HepG2 (cell line): Measurements from ENCODE around the gene MMRN1. TPM values are rescaled to one million over a fixed set of nuclear protein-coding genes. Genes with fewer than 3 reads are reported as not detected.

Experiments used
- ATAC-seq: fragments of 200-7000 bp; cut with Tn5 transposase; 3 replicates; pipeline ENCODE4 v1.9.1; 2020; ENCODE audit warnings: mild to moderate bottlenecking, moderate library complexity
- BruUV-seq: library from RNA; stranded (reverse); fragments of 400-500 nt; replicated peaks from 2 replicates; lab custom pipeline; 2021; lab: Mats Ljungman, UMichigan
- CTCF ChIA-PET: fragments of 300-600 bp; formaldehyde crosslinking; extraction: SDS; loops from one replicate; lab custom pipeline; 2021; ENCODE audit warnings: low total read pairs, inconsistent platforms, low intra/inter-chr PET ratio; lab: Yijun Ruan, JAX
- POLR2A ChIA-PET: fragments of 350-600 bp; sonication (Branson Sonifier 250); formaldehyde crosslinking; loops from one replicate; lab custom pipeline; 2020; ENCODE audit warnings: antibody characterized with exemption, inconsistent platforms; lab: Yijun Ruan, JAX
- DNase-seq: peaks from one replicate; pipeline ENCODE4 v3.0.0-alpha.2; 2015; ENCODE audit warnings: low spot score
- FAIRE-seq: peaks from 3 replicates; lab custom pipeline; 2011; peaks lifted over from hg19 to GRCh38; lab: Jason Lieb, UNC
- H2AFZ ChIP-seq: one replicate; pipeline ENCODE4 v1.6.1; 2011; ENCODE audit warnings: low read length, inconsistent platforms
- H3K27ac ChIP-seq: fragments of 300-600 bp; 3 replicates; pipeline ENCODE4 v1.8.0; 2011; ENCODE audit warnings: mixed run types, mild to moderate bottlenecking, mixed read lengths, low read length, inconsistent platforms; ENCODE audit not compliant: insufficient read depth; ENCODE audit errors: extremely low read length
- H3K27me3 ChIP-seq, 2 experiments: fragments of 200-600 bp in 1 of 2; 2 replicates in 1 of 2; 3 replicates in 1 of 2; pipeline versions ENCODE4 v1.6.0 to v1.8.0; 2011; ENCODE audit warnings: low read length in 2 of 2, mild to moderate bottlenecking in 2 of 2, moderate library complexity in 2 of 2, inconsistent platforms in 1 of 2; ENCODE audit not compliant: insufficient read depth in 2 of 2, control insufficient read depth in 1 of 2
- H3K36me3 ChIP-seq, 2 experiments: fragments of 200-600 bp in 1 of 2; replicated peaks in 1 of 2; 2 replicates in 1 of 2; 3 replicates in 1 of 2; pipeline versions ENCODE4 v1.5.1 to v1.8.0; 2011; ENCODE audit warnings: low read length in 2 of 2, inconsistent platforms in 1 of 2; ENCODE audit not compliant: insufficient read depth in 2 of 2, control insufficient read depth in 1 of 2
- H3K4me1 ChIP-seq: 2 replicates; pipeline ENCODE4 v1.5.1; 2012; ENCODE audit warnings: low read length, inconsistent platforms; ENCODE audit not compliant: insufficient read depth
- H3K4me2 ChIP-seq: 2 replicates; pipeline ENCODE4 v1.6.0; 2011; ENCODE audit warnings: low read depth, low read length, inconsistent platforms
- H3K4me3 ChIP-seq, 3 experiments: fragments of 200-600 bp in 1 of 3; sonication (generic), shearing (Covaris generic) in 1 of 3; replicated peaks in 1 of 3; 2 replicates each; pipeline ENCODE4 v1.5.1; 2011 to 2016; ENCODE audit warnings: low read length in 3 of 3, inconsistent platforms in 2 of 3, low read depth in 2 of 3, mild to moderate bottlenecking in 2 of 3, control low read depth in 1 of 3, mixed read lengths in 1 of 3; ENCODE audit not compliant: insufficient read depth in 1 of 3
- H3K79me2 ChIP-seq: one replicate; pipeline ENCODE4 v1.6.1; 2011; ENCODE audit warnings: low read length, inconsistent platforms; ENCODE audit not compliant: insufficient read depth
- H3K9ac ChIP-seq: 2 replicates; pipeline ENCODE4 v1.6.0; 2011; ENCODE audit warnings: mild to moderate bottlenecking, low read depth, low read length, inconsistent platforms; ENCODE audit not compliant: insufficient read depth
- H3K9me3 ChIP-seq: 2 replicates; pipeline ENCODE4 v1.5.1; 2012; ENCODE audit warnings: mild to moderate bottlenecking, low read length
- H4K20me1 ChIP-seq: 2 replicates; pipeline ENCODE4 v1.6.0; 2011; ENCODE audit warnings: inconsistent platforms, mild to moderate bottlenecking, low read length, moderate library complexity; ENCODE audit not compliant: insufficient read depth
- CCAR2 ChIP-seq: fragments of 200-400 bp; formaldehyde crosslinking; optimal IDR thresholded peaks from 2 replicates; pipeline ENCODE3; 2018; ENCODE audit warnings: low read depth, mild to moderate bottlenecking, low read length, moderate library complexity
- ESRRA ChIP-seq: sonication (generic); formaldehyde crosslinking; IDR thresholded peaks from 2 replicates; pipeline ENCODE4 v1.5.1; 2020; ENCODE audit warnings: mild to moderate bottlenecking, low read depth, missing genetic modification reagents
- FOSL2 ChIP-seq: sonication (generic); formaldehyde crosslinking; IDR thresholded peaks from 2 replicates; pipeline ENCODE4 v1.4.0; 2020; ENCODE audit warnings: missing genetic modification reagents
- KLF12 ChIP-seq: sonication (generic); formaldehyde crosslinking; IDR thresholded peaks from 2 replicates; pipeline ENCODE4 v1.4.0; 2020; ENCODE audit warnings: missing genetic modification reagents, borderline replicate concordance
- KLF6 ChIP-seq: IDR thresholded peaks from 2 replicates; pipeline ENCODE4 v1.8.0; 2016; ENCODE audit warnings: missing biosample characterization, missing genetic modification reagents
- MEIS2 ChIP-seq: sonication (generic); formaldehyde crosslinking; IDR thresholded peaks from 2 replicates; pipeline ENCODE4 v1.9.0; 2021; ENCODE audit warnings: mild to moderate bottlenecking, missing genetic modification reagents
- MLLT10 ChIP-seq: sonication (generic); formaldehyde crosslinking; IDR thresholded peaks from 2 replicates; pipeline ENCODE4 v1.4.0; 2020; ENCODE audit warnings: missing genetic modification reagents
- NFATC3 ChIP-seq: sonication (generic); formaldehyde crosslinking; IDR thresholded peaks from 2 replicates; pipeline ENCODE4 v1.5.1; 2020; ENCODE audit warnings: mild to moderate bottlenecking, missing genetic modification reagents
- NR2F1 ChIP-seq, 2 experiments: fragments of 450-650 bp in 1 of 2; formaldehyde crosslinking in 1 of 2; IDR thresholded peaks; 2 replicates each; pipeline versions ENCODE4 v1.5.0 to v1.6.1; 2016 to 2020; ENCODE audit warnings: mild to moderate bottlenecking in 1 of 2, missing compliant biosample characterization in 1 of 2, missing genetic modification reagents in 1 of 2, moderate library complexity in 1 of 2
- SALL1 ChIP-seq: sonication (generic); formaldehyde crosslinking; IDR thresholded peaks from 2 replicates; pipeline ENCODE4 v1.8.0; 2022; ENCODE audit warnings: mild to moderate bottlenecking, missing genetic modification reagents
- TGIF2 ChIP-seq: IDR thresholded peaks from 2 replicates; pipeline ENCODE4 v1.6.1; 2016; ENCODE audit warnings: control low read depth, missing compliant biosample characterization
- ZFP90 ChIP-seq: sonication (generic); formaldehyde crosslinking; IDR thresholded peaks from 2 replicates; pipeline ENCODE4 v1.8.0; 2022; ENCODE audit warnings: missing genetic modification reagents, mild to moderate bottlenecking, inconsistent platforms, borderline replicate concordance
- ZNF543 ChIP-seq: sonication (generic); formaldehyde crosslinking; IDR thresholded peaks from 2 replicates; pipeline ENCODE4 v1.4.0; 2020; ENCODE audit warnings: mild to moderate bottlenecking, missing genetic modification reagents
- ZNF556 ChIP-seq: sonication (generic); formaldehyde crosslinking; IDR thresholded peaks from 2 replicates; pipeline ENCODE4 v1.4.0; 2020; ENCODE audit warnings: mild to moderate bottlenecking, missing genetic modification reagents, borderline replicate concordance
- ZZZ3 ChIP-seq: sonication (generic); formaldehyde crosslinking; IDR thresholded peaks from 2 replicates; pipeline ENCODE4 v1.4.0; 2020; ENCODE audit warnings: missing genetic modification reagents, mild to moderate bottlenecking, borderline replicate concordance
- WGBS: methylation state at CpG from one replicate; pipeline ENCODE4 v1.1.6; 2017; ENCODE audit warnings: low lambda C conversion rate; 5-methylcytosine and 5-hydroxymethylcytosine counted together
- in situ Hi-C: cut with HindIII; loops from 2 replicates; pipeline ENCODE4 v1.10.0; 2017; ENCODE audit warnings: low pct_unique_long_range_greater_than_20kb; ENCODE audit not compliant: extremely low pct_ligation_motif_present
- intact Hi-C: fragments of 100-400 bp; cut with micrococcal nuclease; formaldehyde crosslinking; loops from one replicate; pipeline ENCODE4 v1.10.0; 2022; ENCODE audit not compliant: unreplicated experiment
- polyA plus RNA-seq, 8 experiments: library from polyadenylated mRNA; depleted of rRNA in 3 of 8; stranded (reverse) in 7 of 8; unstranded in 1 of 8; fragments of >200 nt; fragmentation: Illumina TruSeq in 4 of 8; extraction: Trizol in 4 of 8; gene quantifications; 2 replicates each; pipeline versions ENCODE4 v1.2.1 to v1.2.3, GENCODE V29; 2011 to 2016; ENCODE audit warnings: low read depth in 4 of 8, missing spikeins in 1 of 8, mixed read lengths in 1 of 8; ENCODE audit not compliant: insufficient read depth in 1 of 8
- total RNA-seq, 5 experiments: library from RNA; depleted of rRNA; stranded (reverse); fragments of >200 nt; fragmentation: Illumina TruSeq; extraction: Trizol; gene quantifications; 2 replicates each; pipeline ENCODE4 v1.2.3, GENCODE V29; 2016; ENCODE audit warnings: low read depth in 1 of 5
- TF ChIP-seq, protein P1 (sequence below): sonication (generic); formaldehyde crosslinking; IDR thresholded peaks from 2 replicates; pipeline ENCODE4 v1.5.0; 2020; ENCODE audit warnings: missing genetic modification reagents

The MMRN1 gene
- total and polyA plus RNA-seq, 2 of the 13 experiments (the other 11 are each of a cell fraction or from before 2014, with no cell fraction given) = not detected

DNA sequence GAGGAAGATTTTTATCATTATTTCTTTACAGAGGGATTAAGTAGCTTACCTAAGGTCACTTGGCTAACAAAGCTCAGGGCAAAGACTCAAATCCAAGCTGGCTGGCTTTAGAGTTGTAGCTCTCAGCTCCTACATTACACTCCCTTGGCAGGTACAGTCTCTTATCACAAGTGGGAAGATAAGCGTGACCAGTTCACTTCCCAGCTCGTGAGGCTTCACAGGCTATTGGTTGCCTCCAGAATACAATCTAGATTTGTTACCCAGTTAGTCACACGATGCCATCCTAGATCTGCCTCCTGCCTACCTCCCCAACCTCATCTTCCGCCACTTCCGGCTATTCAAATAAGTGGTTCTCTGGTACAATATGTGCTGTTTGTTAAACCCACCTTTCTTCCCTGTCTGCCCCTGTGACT is 3.7 kb downstream of the MMRN1 start:
- no peaks in the 10 kb centered on the region for H3K4me1 ChIP-seq
- POLR2A ChIA-PET = no interaction called here
- in situ Hi-C loops = no loop called here
- intact Hi-C loops = no loop called here
- H3K27me3 ChIP-seq = no peaks in the 10 kb centered on the region
- 10% methylated on average over 5 of the region's 5 CpGs for WGBS
- H3K36me3 ChIP-seq = no peaks in the 10 kb centered on the region
- no peak for DNase-seq
- no peaks in the 10 kb centered on the region for H4K20me1 ChIP-seq
- H3K9ac ChIP-seq = no peak overlapping the region
- no TSS peak for BruUV-seq
- no peak overlapping the region for H3K27ac ChIP-seq
- TF ChIP-seq FOSL2 (CRISPR knock-in tag) = no peak
- no peak for ATAC-seq
- CTCF ChIA-PET = no interaction called here
- no peak for FAIRE-seq
- no peaks in the 10 kb centered on the region for H3K9me3 ChIP-seq
- no peak overlapping the region for H3K4me2 ChIP-seq
- H3K4me3 ChIP-seq = no peak overlapping the region
- no peak overlapping the region for H2AFZ ChIP-seq
- no peaks in the 10 kb centered on the region for H3K79me2 ChIP-seq

DNA sequence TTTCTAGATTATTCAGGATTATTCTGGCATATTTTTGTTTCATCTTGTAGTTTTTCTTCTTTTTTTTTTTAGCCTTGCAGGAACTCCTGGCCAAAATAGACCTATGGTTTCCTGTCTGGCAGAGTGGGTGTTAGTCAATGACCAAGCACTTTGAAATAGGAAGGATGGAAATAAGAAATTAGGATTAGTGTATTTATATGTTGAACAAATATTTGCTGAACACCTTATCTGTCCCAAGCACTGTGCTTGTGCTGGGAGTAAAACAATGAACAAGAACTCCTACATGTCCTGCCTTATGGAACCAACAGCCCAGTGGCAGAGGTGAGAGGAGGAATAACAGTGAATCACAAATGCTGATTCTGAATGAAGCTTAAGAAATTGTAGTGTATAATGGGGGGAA is 4.5 kb downstream of the MMRN1 start:
- Histone ChIP-seq H3K27ac (no peak overlapping the region), H2AFZ (no peak overlapping the region), H3K79me2 (no peaks in the 10 kb centered on the region), H3K9me3 (no peaks in the 10 kb centered on the region), H3K4me1 (no peaks in the 10 kb centered on the region), H3K4me3 (no peak overlapping the region), H3K9ac (no peak overlapping the region), H3K4me2 (no peak overlapping the region), H3K36me3 (no peaks in the 10 kb centered on the region), H4K20me1 (no peaks in the 10 kb centered on the region), H3K27me3 (no peaks in the 10 kb centered on the region)
- CTCF ChIA-PET = no interaction called here
- FAIRE-seq (no peak), DNase-seq (no peak), ATAC-seq (no peak)
- BruUV-seq = no TSS peak
- POLR2A ChIA-PET = no interaction called here
- in situ Hi-C loops = no loop called here
- intact Hi-C loops = no loop called here
- TF ChIP-seq ZFP90 (CRISPR knock-in tag) (no peak), TGIF2 (CRISPR knock-in tag) (no peak), MEIS2 (CRISPR knock-in tag) (no peak), KLF12 (CRISPR knock-in tag) (no peak), MLLT10 (CRISPR knock-in tag) (no peak), ZZZ3 (CRISPR knock-in tag) (no peak), ZNF556 (CRISPR knock-in tag) (no peak), NR2F1 (CRISPR knock-in tag; IDR thresholded peaks at IDR 0.05) (no peak), ESRRA (CRISPR knock-in tag) (no peak), SALL1 (CRISPR knock-in tag) (no peak), NFATC3 (CRISPR knock-in tag) (no peak), ZNF543 (CRISPR knock-in tag) (no peak), CCAR2 (no peak), KLF6 (CRISPR knock-in tag) (no peak)
- TF ChIP-seq, protein P1, sequence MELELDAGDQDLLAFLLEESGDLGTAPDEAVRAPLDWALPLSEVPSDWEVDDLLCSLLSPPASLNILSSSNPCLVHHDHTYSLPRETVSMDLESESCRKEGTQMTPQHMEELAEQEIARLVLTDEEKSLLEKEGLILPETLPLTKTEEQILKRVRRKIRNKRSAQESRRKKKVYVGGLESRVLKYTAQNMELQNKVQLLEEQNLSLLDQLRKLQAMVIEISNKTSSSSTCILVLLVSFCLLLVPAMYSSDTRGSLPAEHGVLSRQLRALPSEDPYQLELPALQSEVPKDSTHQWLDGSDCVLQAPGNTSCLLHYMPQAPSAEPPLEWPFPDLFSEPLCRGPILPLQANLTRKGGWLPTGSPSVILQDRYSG (CRISPR knock-in tag) = no peak
